HAP-1 (cell line): ENCODE measurements around the gene ALG12.
"Not testable (repeated sequence)": the region's sequence is repeated elsewhere in the genome, so short reads cannot be mapped to it uniquely, and the experiment has no call there.

Experiments used
- DNase-seq, 2 experiments: peaks; one replicate each; pipeline ENCODE4 v3.0.0-alpha.2; 2016 to 2020; ENCODE audit warnings: low spot score in 2 of 2
- H3K27me3 ChIP-seq: fragments of 250-450 bp; sonication (Bioruptor Pico); 2 replicates; pipeline ENCODE4 v1.5.1; 2020; ENCODE audit warnings: low read depth, mild to moderate bottlenecking, moderate library complexity
- H3K36me3 ChIP-seq: fragments of 250-450 bp; sonication (Bioruptor Pico); replicated peaks from 2 replicates; pipeline ENCODE4 v1.5.1; 2020; ENCODE audit warnings: mild to moderate bottlenecking
- H3K4me1 ChIP-seq: fragments of 250-450 bp; sonication (Bioruptor Pico); 2 replicates; pipeline ENCODE4 v1.5.1; 2020; ENCODE audit warnings: mild to moderate bottlenecking
- H3K4me3 ChIP-seq: fragments of 250-450 bp; sonication (Bioruptor Pico); 2 replicates; pipeline ENCODE4 v1.5.1; 2020; ENCODE audit warnings: mild to moderate bottlenecking, moderate library complexity
- H3K9me3 ChIP-seq: fragments of 250-450 bp; sonication (Bioruptor Pico); 2 replicates; pipeline ENCODE4 v1.5.1; 2020; ENCODE audit warnings: mild to moderate bottlenecking, moderate library complexity
- in situ Hi-C: fragments of 300-500 bp; cut with MboI; formaldehyde crosslinking; loops from 3 replicates; pipeline ENCODE4 v1.14.3; 2020; ENCODE audit warnings: low sequenced_read_pairs, inconsistent platforms, mixed read lengths

Gene ALG12

GRCh38 chr22:49852898-49853894 is 65.0 kb downstream of the ALG12 start, which contains the start of gene ZBED4:
Gene ZBED4, plus strand, starts transcription at chr22:49853844. Its CDS starts 29,819 bp downstream, at chr22:49883663.
- H3K4me1 ChIP-seq: peaks cover 13% of the 10 kb centered on the region
- H3K4me3 ChIP-seq: peak within 1 kb of the TSS; percentile 67
- H3K9me3 ChIP-seq: no peaks in the 10 kb centered on the region
- peaks cover 26% of the 10 kb centered on the region for H3K27me3 ChIP-seq
- DNase-seq: peak; percentile 90 to 98
- in situ Hi-C loops: no loop called here
- no peaks in the 10 kb centered on the region for H3K36me3 ChIP-seq

GRCh38 chr22:49852568-49852897 is 65.7 kb downstream of the ALG12 start:
- Histone ChIP-seq H3K4me1 (peaks cover 13% of the 10 kb centered on the region), H3K27me3 (peaks cover 32% of the 10 kb centered on the region), H3K4me3 (peak overlapping the region; percentile 67)
- in situ Hi-C loops, H3K36me3 ChIP-seq, DNase-seq, H3K9me3 ChIP-seq: not testable (repeated sequence)

- Histone ChIP-seq H3K4me3 (no peak overlapping the region), H3K4me1 (peaks cover 13% of the 10 kb centered on the region), H3K36me3 (no peaks in the 10 kb centered on the region), H3K27me3 (peaks cover 46% of the 10 kb centered on the region), H3K9me3 (no peaks in the 10 kb centered on the region)
- no peak for DNase-seq
- in situ Hi-C loops: no loop called here
Measured at GRCh38 chr22:49850959-49851802, 67.1 kb downstream of the ALG12 start.
